SKM-1 treated with dmso at 0.1 percent for 144 hours (cell line): ENCODE measurements around the gene SMARCB1.
"Not testable (repeated sequence)": the region's sequence is repeated elsewhere in the genome, so short reads cannot be mapped to it uniquely, and the experiment has no call there.

Source experiments
- DNase-seq: peaks from one replicate; lab custom pipeline; 2025; ENCODE audit not compliant: unreplicated experiment; lab: John Stamatoyannopoulos, UW

The SMARCB1 gene

GRCh38 chr22:23841736-23842445 is 55.1 kb downstream of the SMARCB1 start:
- DNase-seq = no peak

DNA sequence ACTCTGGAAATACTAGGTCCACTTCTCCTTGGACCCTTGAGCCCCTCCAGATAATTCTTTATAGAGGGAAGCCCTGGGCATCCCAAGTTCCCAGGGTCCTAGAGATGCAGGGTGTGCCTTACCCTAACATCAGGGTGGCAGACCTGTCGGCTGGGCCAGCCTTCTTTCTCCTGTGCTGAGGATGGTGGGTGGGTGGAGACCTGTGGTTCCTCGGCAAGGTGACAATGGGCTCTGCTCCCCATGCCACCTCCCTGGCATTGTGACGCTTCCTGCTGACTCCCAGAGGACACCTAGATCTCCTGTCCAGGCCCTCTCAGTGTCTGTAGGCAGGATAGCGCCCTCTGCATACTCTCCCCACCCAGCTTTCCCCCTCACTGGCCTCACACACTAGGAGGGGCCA is 55.8 kb downstream of the SMARCB1 start:
- DNase-seq = no peak

- no peak for DNase-seq
These were observed 58.0 kb downstream of the SMARCB1 start for GRCh38 chr22:23844739-23845202.

DNA sequence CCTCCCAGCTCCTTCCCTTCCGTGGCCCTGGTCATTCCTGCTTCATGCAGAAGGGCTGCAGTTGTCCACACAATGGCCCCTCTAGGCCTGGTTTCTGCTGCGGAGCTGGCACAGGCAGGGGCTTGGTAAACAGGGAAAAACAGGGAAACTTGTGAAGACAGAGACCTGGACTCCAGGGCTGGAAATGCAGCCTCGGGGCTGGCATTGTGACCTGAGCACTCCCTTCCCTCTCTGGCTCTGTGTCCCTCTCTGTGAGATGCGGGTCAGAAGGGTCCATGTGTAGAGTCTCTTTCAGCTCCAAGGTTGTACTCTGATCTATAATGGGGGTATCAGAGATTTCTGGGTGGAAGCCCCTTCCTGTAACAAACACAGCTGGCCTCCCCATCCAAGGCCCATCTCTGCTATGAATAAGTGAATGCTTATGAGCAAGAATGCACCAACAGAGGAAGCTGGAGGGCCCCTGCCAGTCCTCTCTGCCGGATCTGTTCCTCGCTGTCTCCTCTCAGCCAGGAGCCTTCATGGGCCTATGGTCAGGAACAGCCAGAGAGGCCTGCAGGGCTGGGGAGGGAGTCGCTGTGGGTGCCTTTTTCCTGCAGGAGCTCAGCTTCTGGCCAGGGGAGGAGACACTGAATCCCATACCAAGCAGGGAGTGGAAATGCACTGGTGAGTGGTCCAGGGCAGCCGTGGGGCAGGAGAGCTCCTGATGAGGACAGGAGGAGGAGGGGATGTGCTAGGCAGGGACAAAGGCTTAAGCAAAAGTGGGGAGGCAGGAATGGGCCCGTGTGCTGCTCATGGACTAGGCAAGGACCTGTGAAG is 58.7 kb downstream of the SMARCB1 start:
- DNase-seq = no peak

GRCh38 chr22:23846081-23846469 is 59.3 kb downstream of the SMARCB1 start:
- DNase-seq = no peak

GRCh38 chr22:23847310-23847920 is 60.6 kb downstream of the SMARCB1 start:
- DNase-seq = no peak

DNA sequence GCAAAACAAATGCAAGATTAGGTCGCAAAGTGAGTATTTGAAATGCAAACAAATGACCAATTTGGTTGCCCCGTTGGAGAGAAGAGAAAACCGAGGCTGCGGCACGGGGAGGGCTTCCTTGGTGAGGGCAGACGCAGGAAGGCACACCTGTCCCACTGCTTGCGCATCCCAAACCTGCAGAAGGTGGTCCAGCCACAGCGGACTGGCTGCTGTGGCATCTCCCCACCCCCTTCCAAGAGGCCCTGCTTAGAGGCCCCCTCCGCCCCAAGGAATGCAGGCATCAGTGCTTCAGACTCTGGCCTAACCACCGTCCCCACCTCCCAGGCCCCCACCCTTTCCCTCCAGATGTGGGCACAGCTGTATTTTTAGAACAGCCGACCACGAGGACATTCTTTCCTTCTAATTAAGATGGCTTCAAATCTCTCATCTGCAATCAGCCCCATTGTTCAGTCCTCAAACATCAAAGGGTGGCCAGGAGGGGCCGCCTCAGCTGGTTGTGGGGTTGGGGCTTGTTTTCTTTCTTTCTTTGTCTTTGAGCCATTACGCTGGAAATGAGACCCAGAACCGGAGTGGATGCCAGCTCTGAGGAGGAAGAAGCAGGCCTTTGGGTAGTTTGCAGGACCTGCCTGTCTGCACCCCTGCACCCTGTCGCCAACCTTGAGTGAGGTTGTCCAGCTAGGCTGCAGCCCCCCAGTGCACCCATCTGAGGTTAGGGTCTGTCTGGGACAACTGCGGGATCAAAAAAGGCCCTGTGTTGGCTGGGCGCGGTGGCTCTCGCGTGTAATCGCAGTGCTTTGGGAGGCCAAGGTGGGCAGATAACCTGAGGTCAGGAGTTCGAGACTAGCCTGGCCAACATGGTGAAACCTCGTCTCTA is 61.5 kb downstream of the SMARCB1 start:
- DNase-seq = no peak

- DNase-seq = peak; percentile 48
These were observed 62.5 kb downstream of the SMARCB1 start for GRCh38 chr22:23849009-23850006.

DNA sequence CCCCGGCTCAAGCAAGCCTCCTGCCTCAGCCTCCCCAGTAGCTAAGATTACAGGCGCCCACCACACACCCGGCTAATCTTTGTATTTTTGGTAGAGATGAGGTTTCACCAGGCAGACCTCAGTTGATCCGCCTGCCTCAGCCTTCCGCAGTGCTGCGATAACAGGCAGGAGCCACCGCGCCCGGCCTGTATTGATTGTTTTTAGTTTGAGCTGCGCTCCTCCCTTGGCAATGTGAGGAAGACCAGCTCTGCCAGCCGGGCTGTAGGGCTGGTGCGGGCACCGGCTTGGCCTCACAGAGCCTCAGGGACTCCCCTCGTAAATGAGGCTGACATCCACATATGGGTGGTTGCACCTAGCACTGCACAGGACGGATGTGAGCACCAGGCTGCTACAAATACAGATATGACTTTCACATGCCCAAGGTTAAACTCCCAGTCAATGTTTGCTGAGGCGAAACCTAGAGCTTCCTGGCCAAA is 63.4 kb downstream of the SMARCB1 start:
- no peak for DNase-seq

GRCh38 chr22:23856721-23857605 is 70.2 kb downstream of the SMARCB1 start:
- peak; percentile 53 for DNase-seq

DNA sequence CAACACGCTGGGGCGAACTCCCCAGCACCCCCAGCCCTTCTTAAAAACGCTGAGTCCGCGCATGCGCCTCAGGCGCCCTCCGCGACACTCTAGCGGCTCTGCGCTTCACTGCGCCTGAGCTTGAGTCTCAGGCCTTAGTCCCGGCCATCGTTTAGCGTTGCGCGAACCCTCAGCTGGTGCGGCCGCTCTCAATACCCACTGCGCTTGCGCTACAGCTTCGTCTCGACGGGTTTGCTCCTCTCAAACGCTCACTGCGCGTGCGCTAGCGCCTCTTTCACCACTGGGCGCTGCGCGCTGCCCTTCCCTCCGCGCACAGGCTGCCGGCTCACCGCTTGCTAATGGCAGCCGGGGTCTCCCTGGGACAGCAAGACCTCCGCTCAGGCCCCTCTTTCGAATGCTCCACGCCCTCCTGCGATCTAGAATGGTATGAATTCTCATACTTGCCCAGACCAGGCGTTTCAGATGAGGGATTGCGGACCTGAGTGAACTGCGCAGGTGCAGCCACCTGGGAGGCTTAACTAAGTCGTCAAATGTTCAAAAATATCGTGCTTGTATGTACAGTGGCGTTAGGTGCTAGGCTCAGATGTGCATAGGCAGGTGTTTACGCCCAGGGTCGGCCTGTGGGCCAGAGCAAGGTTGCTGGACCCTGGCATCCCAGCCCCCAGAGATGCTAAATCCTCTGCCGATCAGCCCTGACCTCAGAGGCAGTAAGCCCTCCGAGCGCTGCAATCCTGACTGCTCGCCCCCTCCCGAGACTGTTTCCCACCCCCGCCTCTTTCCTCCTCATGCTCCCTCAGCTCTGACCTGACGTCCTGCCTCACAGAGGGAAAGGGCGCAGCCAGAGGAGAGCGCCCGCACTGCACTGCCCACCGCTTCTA is 71.1 kb downstream of the SMARCB1 start, which contains the start of gene SLC2A11:
SLC2A11 (plus strand) TSS at position 270 of the 878 bp plus-strand sequence; CDS start at position 395, 125 bp downstream.
- DNase-seq = peak; percentile 96

GRCh38 chr22:23858484-23858815 is 71.7 kb downstream of the SMARCB1 start:
- no peak for DNase-seq

DNA sequence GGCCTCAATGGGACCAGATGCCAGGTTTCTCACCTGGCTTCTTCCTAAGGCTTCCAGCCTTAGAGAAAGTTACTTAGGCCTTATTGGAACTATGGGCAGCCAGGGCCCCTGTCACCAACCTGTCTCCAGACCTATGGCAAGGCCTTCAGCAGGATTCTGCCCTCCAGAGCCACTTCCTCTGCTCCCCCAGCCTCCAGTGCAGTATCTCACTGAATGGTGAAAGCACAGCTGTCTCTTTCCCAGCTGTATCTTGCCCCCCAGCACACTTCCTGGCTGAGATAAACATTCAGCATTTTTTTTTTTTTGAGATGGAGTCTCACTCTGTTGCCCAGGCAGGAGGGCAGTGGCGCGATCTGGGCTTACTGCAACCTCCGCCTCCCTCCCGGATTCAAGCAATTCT is 72.4 kb downstream of the SMARCB1 start:
- no peak for DNase-seq

DNA sequence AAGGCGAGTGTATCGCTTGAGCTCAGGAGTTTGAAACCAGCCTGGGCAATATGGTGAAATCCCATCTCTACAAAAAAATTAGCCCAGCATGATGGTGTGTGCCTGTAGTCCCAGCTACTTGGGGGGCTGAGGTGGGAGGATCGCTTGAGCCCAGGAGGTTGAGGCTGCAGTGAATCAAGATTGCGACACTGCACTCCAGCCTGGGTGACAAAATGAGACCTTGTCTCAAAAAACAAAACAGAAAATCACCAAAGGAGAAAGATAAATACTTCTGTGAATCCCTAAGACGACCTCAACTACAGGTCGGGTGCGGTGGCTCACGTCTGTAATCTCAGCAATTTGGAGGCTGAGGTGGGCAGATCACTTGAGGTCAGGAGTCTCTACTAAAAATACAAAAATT is 73.4 kb downstream of the SMARCB1 start:
- not testable (repeated sequence) for DNase-seq

GRCh38 chr22:23862103-23862502 is 75.3 kb downstream of the SMARCB1 start:
- DNase-seq = peak; percentile 5

DNA sequence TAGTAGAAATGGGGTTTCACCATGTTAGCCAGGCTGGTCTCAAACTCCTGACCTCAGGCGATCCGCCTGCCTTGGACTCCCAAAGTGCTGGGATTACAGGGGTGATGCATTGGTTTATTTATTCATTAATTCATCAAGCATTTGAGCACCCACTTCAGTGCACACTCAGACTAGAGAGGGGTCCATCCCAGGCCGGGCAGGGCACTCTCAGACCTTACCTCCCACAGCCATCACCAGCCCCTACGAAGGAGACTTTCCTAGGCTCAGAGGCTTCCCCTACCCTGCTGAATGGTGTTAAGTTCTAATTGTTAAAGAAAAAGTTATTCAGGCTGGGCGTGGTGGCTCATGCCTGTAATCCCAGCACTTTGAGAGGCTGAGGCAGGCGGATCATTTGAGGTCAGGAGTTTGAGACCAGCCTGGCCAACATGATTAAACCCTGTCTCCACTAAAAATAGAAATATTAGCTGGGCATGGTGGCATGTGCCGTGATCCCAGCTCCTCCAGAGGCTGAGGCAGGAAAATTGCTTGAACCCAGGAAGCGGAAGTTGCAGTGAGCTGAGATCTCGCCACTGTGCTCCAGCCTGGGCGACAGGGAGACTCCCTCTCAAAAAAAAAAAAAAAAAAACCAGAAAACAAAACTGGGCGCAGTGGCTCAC is 77.9 kb downstream of the SMARCB1 start:
- not testable (repeated sequence) for DNase-seq

DNA sequence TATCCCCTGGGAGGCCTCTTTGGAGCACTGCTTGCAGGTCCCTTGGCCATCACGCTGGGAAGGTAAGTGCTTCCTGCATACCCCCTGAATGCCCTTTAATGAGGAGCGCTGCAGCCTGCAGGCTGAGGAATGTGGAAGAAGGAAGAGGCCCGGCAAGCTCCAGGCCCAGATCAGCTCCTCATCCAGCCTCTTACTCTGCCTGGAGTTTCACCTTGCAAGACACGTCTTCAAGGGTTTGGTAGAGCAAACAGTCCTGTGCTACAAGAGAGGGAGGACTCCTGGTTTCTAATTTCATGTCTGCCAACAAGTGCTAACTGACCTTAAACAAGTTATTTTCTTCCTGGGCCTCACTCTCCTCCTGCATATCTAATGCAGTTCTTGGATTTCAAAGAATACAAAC is 81.8 kb downstream of the SMARCB1 start:
- DNase-seq = no peak
